ENCODE results near the gene GAL3ST1. TPM values are rescaled to one million over a fixed set of nuclear protein-coding genes. Genes with fewer than 3 reads are reported as not detected.

GAL3ST1 gene
- polyA plus RNA-seq, 1 of the 3 experiments (the other 2 are of a cell fraction), result not detected

GRCh38 chr22:30565341-30565740 lies 9.1 kb downstream of the GAL3ST1 start:
- CTCF ChIA-PET, result interaction anchor here (0.9 to 1.3 kb wide), 4 partner anchors 9 to 584 kb away, joined by 3 to 5 read pairs (median 3); partner anchors contain the start of gene GAL3ST1
- Histone ChIP-seq H3K4me1 (ENCODE audit: control insufficient read depth in 1 of 2, insufficient read depth in 2 of 2, low read depth in 1 of 2, low read length in 1 of 2) (peaks cover 0 to 19% of the 10 kb centered on the region in 2 experiments; a peak in 1 of 4 replicates), H4K20me1 (ENCODE audit: insufficient read depth) (no peaks in the 10 kb centered on the region), H3K4me3 (ENCODE audit: low read depth in 2 of 2, low read length in 1 of 2) (no peak overlapping the region), H3K79me2 (ENCODE audit: insufficient read depth) (no peaks in the 10 kb centered on the region), H3K27me3 (ENCODE audit: insufficient read depth) (no peaks in the 10 kb centered on the region; the same call in 1 of the 2 replicates), H3K27ac (ENCODE audit: low read depth in 2 of 2, low read length in 1 of 2) (no peak overlapping the region), H3K9me3 (no peaks in the 10 kb centered on the region), H3K9ac (no peak overlapping the region), H2AFZ (ENCODE audit: low read depth) (no peak overlapping the region), H3K9me2 (no peaks in the 10 kb centered on the region), H3K36me3 (replicated peaks in 1 of 2; ENCODE audit: control insufficient read depth in 1 of 2, insufficient read depth in 2 of 2, low read length in 1 of 2) (no peaks in the 10 kb centered on the region), H3F3A (replicated peaks; ENCODE audit: insufficient read depth) (no peaks in the 10 kb centered on the region), H3K4me2 (no peak overlapping the region)
- POLR2A ChIA-PET, result interaction anchor here (1.1 to 1.2 kb wide), 2 partner anchors 10 to 26 kb away, joined by 3 to 6 read pairs; partner anchors contain the start of gene PES1
- no peak for DNase-seq
- TF ChIP-seq EP300 (IDR thresholded peaks at IDR 0.05; ENCODE audit: borderline replicate concordance in 1 of 2, low read depth in 1 of 2, low read length in 1 of 2) (no peak), NFIC (IDR thresholded peaks at IDR 0.05; ENCODE audit: borderline replicate concordance) (peak; percentile 28; the same call in 1 of the 2 replicates), USF2 (IDR thresholded peaks at IDR 0.05; ENCODE audit: borderline replicate concordance, low read depth, low read length) (no peak), CHD2 (IDR thresholded peaks at IDR 0.05; ENCODE audit: low read length, partially characterized antibody) (no peak), ZBTB33 (IDR thresholded peaks at IDR 0.05; ENCODE audit: borderline replicate concordance, low read depth) (no peak), TEAD4 (IDR thresholded peaks at IDR 0.05; ENCODE audit: borderline replicate concordance, insufficient read depth) (no peak), TAF1 (IDR thresholded peaks at IDR 0.05; ENCODE audit: borderline replicate concordance, low read depth, low read length) (no peak)
- WGBS (ENCODE audit: low lambda C conversion rate), result 63% methylated on average over 4 of the region's 4 CpGs

DNA sequence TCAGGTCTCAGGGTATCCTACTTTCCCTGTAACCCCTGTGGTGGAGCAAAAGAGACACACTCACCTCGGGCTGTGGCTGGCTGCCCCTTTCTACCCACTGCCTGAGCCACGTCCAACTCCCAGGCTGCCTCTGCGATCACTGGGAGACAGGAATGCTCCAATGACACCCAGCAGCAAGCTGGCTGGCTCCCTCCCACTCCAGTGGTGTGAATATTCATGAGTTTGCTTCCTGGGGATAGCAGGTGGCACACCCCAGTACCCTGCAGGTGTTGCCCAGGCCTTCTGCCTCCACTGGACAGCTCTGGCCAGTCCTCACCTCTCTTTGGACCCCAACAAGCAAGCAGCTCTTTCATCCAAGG lies 9.7 kb downstream of the GAL3ST1 start:
- Histone ChIP-seq H3K4me2 (no peak overlapping the region), H3K9me3 (no peaks in the 10 kb centered on the region), H3K4me1 (ENCODE audit: control insufficient read depth in 1 of 2, insufficient read depth in 2 of 2, low read depth in 1 of 2, low read length in 1 of 2) (peaks cover 0 to 19% of the 10 kb centered on the region in 2 experiments; a peak in 1 of 4 replicates), H2AFZ (ENCODE audit: low read depth) (no peak overlapping the region), H4K20me1 (ENCODE audit: insufficient read depth) (no peaks in the 10 kb centered on the region), H3F3A (replicated peaks; ENCODE audit: insufficient read depth) (no peaks in the 10 kb centered on the region), H3K27ac (ENCODE audit: low read depth in 2 of 2, low read length in 1 of 2) (no peak overlapping the region), H3K9ac (no peak overlapping the region), H3K36me3 (replicated peaks in 1 of 2; ENCODE audit: control insufficient read depth in 1 of 2, insufficient read depth in 2 of 2, low read length in 1 of 2) (no peaks in the 10 kb centered on the region), H3K27me3 (ENCODE audit: insufficient read depth) (no peaks in the 10 kb centered on the region; the same call in 1 of the 2 replicates), H3K79me2 (ENCODE audit: insufficient read depth) (no peaks in the 10 kb centered on the region), H3K4me3 (ENCODE audit: low read depth in 2 of 2, low read length in 1 of 2) (no peak overlapping the region), H3K9me2 (no peaks in the 10 kb centered on the region)
- WGBS (ENCODE audit: low lambda C conversion rate), result 37% methylated on average over 3 of the region's 3 CpGs
- CTCF ChIA-PET, result interaction anchor here (0.6 to 1.3 kb wide), 4 partner anchors 11 to 585 kb away, joined by 3 to 4 read pairs (median 3); no protein-coding TSS in a partner anchor
- TF ChIP-seq MAX (IDR thresholded peaks at IDR 0.05; ENCODE audit: low read depth), result no peak
- no peak for TF ChIP-seq ELF1 (IDR thresholded peaks at IDR 0.05)
- TF ChIP-seq JUND (IDR thresholded peaks at IDR 0.05), result no peak
- no peak for TF ChIP-seq MXI1 (IDR thresholded peaks at IDR 0.05; ENCODE audit: low read depth, low read length)
- TF ChIP-seq YY1 (IDR thresholded peaks at IDR 0.05; ENCODE audit: low read depth), result no peak
- DNase-seq, result no peak
- POLR2A ChIA-PET, result interaction anchor here (1.2 kb wide), 1 partner anchor 27 kb away, joined by 6 read pairs; the partner anchor contains the start of gene PES1
